HG03457 (cell line): ENCODE results near the gene TBC1D3K.
"Not testable (repeated sequence)": the region's sequence is repeated elsewhere in the genome, so short reads cannot be mapped to it uniquely, and the experiment has no call there.

Experiments used
- ATAC-seq: cut with Tn5 transposase; IDR thresholded peaks from one replicate; pipeline ENCODE4 v1.9.1; 2021; ENCODE audit warnings: moderate number of reproducible peaks; ENCODE audit not compliant: unreplicated experiment

The TBC1D3K gene

GRCh38 chr17:37924115-37924514, at the start of gene TBC1D3K:
Gene TBC1D3K (plus strand): TSS chr17:37924415. CDS start chr17:37926000, 1,585 bp downstream.
- ATAC-seq: not testable (repeated sequence)

GRCh38 chr17:37884516-37884915, 39.7 kb upstream of the TBC1D3K start:
- ATAC-seq: no peak

- no peak for ATAC-seq
These were observed 39.1 kb upstream of the TBC1D3K start for GRCh38 chr17:37885136-37885535.

GRCh38 chr17:37888881-37889280, 35.3 kb upstream of the TBC1D3K start:
- ATAC-seq: no peak

GRCh38 chr17:37896961-37897360, 27.3 kb upstream of the TBC1D3K start:
- ATAC-seq: not testable (repeated sequence)
